Glomerular endothelial cell (primary cell): ENCODE measurements around the gene ASMTL. TPM values are rescaled to one million over a fixed set of nuclear protein-coding genes. Genes with fewer than 3 reads are reported as not detected.
"Not testable (repeated sequence)": the region's sequence is repeated elsewhere in the genome, so short reads cannot be mapped to it uniquely, and the experiment has no call there.

Experiments
- DNase-seq: peaks from one replicate; pipeline ENCODE4 v3.0.0-alpha.2; 2011; ENCODE audit warnings: low read depth, low spot score; ENCODE audit errors: extremely low read depth
- total RNA-seq: library from RNA; depleted of rRNA; stranded (reverse); fragments of >200 nt; gene quantifications from 2 replicates; pipeline ENCODE4 v1.2.3, GENCODE V29; 2015

Gene ASMTL
- total RNA-seq, 1 donor from 2014 or later, result 37.2 TPM

DNA sequence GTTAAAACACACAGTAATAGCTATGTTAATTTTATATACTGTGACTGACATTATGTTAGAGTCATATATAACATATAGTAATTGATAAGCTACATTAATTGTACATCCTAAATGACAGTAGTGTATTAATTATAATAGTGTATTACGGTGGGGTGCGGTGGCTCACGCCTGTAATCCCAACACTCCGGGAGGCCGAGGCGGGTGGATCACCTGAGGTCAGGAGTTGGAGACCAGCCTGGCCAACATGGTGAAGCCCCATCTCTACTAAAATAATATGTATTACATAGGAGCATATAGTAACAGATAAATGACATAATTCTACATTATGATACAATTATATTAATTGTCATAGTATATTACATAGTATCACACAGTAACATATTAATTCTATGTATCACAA lies 12.2 kb downstream of the ASMTL start:
- DNase-seq, result no peak

DNA sequence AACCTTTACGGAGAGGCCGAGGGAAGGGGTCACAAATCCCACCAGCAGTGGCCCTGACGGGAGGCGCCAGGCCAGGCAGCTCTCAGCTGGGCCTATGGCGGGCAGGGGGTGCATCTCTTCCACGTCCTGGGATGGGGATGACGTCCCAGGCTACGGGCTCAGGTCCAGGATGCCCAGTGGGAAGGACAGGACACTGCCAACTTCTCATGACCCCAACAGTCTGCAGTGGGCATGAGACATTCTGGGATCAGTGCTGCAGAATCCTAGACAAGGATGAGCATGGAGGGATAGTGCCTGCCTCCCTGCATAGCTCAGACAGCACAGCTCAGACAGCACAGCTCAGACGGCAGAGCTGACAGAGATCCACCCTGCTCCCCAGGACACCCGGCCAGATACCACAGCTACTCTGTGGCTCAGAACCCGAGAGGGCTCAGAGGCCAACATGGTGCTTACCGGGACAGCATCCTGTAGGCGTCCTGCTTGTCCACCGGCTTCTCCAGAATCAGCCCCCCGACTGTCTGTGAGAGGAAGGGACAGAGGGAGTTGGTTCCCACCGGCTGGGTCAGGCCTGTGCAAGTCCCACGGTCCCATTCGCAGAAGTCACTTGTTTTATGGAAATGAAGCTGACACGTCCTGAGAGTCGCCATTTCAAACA lies 17.3 kb downstream of the ASMTL start:
- DNase-seq, result no peak

DNA sequence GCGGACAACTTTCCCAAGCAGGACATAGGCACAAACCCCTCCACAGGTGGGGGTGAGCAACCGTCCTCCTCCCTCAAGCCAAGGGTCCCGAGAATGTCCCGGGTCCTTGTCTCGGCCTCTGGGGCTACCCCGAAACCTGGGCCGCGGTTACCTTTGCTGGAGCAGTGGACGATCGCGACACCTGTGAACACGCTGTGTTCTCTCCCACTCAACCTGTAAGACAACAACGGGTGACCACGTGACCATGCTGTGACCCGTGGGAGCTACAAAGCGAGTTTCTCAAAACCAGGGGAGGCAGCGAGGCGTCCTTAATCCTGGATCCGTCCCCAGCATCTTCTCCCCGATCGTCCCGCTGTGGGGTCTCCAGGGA lies 17.9 kb downstream of the ASMTL start:
- no peak for DNase-seq

DNA sequence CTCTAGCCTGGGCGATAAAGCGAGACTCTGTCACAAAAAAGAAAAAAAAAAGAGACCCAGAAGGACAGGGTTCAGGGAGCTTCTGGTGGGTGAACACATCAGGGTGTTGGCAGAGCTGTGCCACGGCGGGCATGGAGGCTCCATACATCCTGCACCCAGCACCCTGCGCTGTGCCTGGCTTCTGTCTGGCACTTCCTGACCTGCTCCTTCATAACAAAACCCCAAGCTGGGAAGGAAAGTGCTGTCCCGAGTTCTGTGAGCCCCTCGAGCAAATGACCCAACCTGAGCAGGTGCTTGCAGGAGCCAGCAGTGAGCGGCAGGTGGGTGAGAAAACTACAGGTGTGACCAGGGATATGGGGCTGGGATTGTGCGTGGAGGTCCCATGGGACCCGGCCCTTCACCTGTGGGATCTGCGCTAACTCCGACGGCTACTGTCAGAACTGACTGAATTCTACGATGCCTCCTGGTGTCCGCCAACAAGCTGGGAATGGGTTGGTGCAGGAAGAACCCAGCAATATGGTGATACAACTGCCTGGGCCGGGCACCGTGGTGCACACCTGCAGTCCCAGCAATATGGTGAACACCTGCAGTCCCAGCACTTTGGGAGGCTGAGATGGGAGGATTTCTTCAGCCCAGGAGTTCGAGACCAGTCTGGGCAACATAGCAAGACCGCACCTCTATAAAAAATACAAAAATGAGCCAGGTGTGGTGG lies 18.9 kb downstream of the ASMTL start:
- DNase-seq, result no peak

DNA sequence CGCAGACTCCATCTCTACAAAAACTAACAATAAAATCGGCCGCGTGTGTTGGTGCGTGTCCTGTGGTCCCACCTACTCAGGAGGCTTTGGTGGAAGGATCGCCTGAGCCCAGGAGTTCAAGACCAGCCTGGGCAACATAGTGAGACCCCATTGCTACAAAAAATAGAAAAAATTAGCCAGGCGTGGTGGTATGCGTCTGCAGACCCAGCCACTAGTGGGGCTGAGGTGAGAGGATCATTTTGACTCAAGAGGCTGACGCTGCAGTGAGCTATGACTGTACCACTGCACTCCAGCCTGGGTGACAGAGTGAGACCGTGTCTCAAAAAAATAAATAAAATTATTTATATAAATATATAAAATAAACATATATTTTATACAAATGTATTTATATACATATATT lies 22.3 kb downstream of the ASMTL start:
- DNase-seq, result no peak

DNA sequence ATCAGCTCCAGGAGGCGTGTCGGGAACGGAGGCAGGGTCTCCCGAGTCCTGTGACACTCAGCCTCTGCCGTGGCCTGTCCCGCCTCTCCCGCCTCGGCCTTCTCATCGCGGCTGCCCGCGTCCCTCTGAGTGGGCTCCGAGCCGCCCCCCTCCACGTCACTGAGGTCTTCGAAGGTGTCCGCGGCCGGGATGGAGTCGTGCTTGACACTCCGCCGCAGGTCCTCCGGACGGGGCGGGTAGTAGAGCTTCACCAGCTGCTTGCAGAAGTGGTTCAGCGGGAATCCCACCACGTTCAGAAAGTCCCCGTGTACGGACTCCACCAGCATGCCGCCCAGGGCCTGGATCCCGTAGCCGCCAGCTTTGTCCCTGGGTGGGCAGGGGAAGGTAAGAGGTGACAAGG lies 25.0 kb downstream of the ASMTL start:
- DNase-seq, result no peak

DNA sequence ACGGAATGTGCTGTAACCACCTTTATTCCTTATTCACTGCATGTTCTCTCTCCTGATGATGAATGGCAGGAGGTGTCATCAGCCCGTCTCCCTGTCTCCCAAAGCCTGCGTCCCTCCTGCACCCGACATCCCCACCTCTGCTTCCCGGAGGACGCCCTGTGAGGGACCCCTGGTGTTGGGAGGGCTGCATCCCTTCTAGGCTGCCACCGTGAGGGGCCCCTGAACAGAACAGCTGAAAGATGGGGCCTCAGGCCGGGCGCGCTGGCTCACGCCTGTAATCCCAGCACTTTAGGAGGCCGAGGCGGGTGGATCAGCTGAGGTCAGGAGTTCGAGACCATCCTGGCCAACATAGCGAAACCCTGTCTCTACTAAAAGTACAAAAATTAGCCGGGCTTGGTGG lies 26.4 kb downstream of the ASMTL start:
- not testable (repeated sequence) for DNase-seq

DNA sequence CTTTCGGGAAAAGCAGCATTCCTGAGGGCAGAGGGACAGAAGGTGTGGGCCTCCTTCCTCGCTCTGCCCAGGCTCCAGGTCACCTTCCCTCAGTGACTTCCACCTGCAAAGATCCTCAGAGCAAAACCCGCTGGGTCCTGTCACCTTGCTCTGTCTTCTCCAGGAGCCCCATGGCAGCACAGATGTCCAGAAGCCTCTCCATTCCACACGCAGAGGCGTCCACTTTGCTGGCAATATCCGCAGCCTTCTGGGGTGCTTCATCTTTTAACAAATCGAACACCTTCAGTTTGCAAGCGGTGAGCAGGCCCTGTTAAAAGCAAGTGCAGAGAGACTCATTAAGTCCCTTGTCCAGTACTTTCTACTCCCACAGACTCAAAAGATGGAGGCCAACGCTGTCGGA lies 27.3 kb downstream of the ASMTL start:
- no peak for DNase-seq

DNA sequence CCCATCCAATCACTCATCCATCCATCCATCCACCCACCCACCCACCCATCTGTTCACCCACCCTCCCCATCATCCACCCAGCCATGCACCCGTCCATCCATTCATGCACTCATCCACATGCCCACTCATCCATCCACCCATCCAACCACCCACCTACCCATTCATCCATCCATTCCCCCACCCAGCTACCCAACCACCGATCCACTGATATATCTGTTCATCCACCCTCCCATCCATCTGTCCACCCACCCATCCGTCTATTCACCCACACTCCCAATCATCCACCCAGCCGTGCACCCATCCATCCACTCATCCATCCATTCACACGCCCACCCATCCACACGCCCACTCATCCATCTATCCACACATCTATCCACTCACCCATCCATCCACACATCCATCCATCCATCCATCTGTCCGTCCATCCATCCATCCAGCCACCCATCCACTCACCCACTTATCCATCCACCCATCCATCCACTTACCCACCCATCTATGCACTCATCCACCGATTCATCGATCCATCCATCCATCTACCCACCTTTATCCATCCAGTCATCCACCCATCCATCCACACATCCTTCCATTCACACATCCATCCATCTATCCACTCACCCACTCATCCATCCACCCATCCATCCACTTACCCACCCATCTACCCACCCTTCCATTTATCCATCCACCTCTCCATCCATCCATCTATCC lies 28.4 kb downstream of the ASMTL start:
- DNase-seq, result no peak

DNA sequence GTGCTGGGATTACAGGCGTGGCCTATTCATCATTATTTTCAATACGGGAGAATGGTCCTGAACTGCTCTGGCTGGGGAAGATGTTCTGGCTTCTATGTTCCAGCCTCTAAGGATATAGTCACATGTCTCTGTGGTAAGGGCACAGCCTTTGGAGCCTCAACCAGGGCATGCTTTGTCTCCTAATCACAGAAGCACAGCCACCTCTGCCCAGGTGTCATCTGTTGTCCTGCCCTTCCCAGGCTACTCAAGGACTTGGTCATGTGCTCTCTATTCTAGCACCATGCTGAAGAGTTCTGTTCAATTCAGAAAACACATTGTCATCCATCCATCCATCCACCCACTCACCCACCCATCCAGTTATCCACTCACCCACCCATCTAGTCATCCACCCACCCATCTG lies 29.5 kb downstream of the ASMTL start:
- DNase-seq, result no peak

DNA sequence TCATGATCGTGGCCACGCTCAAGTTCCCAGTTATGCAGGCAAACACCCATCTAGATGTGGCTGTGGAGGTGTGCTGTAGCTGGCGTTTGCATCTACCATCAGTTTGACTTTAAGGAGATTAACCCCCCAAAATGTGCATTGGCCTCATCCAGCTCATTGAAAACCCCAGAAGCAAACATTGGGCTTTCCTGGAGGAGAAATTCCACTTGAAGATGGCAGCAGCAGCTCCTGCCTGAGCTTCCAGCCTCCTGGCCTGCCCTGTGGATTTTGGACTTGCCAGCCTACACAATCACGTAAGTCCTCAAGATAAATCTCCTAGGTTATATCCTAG lies 30.6 kb downstream of the ASMTL start:
- no peak for DNase-seq

DNA sequence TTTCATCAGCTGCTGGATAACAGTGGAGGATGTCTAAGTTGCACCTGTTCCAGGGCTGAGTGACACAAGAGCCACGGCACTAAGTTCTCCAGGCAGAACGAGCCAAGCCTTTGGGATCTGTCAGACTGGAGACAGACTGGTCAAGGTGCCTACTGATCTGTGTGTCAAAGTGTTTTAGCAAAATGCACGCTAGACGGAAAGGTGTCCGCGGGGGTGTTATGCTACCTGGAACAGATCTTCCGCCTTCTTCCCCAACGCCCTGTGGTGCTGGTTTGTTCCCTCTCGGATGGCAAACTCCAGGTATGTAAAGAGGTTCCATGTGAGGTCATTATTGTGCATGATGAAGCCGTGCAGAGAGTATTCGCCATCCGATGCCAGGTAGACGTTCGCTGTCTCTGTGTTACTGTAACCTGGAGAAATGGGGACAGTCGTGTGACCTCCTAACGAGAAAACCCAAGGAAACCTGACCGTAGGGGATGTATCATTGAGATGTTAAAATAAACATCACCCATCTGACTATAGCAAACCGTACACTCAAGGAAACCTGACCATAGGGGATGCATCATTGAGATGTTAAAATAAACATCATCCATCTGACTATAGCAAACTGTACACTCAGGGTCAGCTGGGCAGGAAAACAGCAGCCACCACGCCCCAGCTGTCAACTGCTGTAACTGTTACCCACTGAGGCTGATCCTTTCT lies 31.1 kb downstream of the ASMTL start:
- no peak for DNase-seq

DNA sequence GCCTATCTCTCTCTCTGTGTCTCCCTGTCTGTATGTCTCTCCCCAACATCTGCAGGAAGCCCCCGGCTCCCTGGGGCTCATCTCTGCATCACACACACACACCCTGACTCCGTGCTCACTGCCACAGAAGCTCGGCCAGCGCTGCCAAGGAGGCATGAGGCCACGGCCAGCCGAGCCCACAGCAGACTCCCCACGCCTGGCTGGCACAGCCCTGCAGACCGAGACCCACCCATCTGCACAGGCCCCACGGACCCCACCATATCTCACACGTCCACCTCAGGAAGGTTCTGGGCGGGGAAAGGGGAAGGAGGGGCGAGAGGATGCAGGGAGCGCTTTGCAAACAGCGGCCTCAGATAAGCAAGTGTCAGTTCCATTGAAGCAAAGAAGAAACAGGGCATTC lies 32.3 kb downstream of the ASMTL start:
- no peak for DNase-seq

DNA sequence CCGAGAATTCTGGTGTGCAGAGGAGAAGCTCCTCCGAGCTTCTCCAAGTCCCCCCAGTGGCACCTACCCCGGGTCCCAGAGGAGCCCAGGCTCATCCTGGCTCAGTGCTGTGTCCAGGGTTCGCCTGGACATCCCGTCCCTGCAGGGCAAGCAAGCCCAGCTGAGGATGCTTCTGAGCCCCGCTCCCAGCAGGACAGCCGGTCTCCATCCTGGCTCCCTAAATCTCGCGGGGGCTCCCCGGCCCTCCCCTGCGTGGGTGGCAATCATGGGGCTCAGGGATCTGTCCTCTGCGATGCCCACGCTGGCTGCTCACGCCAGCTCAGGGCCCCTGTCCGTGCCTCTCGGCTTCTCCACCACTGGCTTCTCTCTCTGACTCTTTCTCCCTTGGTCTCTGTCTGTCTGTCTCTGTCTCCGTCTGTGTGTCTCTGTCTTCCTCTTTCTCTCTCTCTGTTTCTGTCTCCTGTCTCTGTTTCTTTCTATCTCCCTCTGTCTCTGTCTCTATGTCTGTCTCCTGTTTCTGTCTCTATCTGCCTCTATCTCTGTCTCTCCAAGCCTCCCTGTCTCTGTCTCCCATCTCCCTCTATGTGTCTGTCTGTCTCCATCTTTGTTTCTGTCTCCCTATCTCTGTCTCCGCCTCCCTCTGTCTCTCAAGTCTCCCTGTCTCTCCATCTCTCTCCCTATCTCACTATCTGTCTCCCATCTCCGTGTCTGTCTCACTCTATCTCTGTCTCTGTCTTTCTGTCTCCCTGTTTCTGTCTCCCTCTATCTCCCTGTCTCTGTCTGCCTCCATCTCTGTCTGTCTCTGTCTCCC lies 33.0 kb downstream of the ASMTL start:
- DNase-seq, result no peak

DNA sequence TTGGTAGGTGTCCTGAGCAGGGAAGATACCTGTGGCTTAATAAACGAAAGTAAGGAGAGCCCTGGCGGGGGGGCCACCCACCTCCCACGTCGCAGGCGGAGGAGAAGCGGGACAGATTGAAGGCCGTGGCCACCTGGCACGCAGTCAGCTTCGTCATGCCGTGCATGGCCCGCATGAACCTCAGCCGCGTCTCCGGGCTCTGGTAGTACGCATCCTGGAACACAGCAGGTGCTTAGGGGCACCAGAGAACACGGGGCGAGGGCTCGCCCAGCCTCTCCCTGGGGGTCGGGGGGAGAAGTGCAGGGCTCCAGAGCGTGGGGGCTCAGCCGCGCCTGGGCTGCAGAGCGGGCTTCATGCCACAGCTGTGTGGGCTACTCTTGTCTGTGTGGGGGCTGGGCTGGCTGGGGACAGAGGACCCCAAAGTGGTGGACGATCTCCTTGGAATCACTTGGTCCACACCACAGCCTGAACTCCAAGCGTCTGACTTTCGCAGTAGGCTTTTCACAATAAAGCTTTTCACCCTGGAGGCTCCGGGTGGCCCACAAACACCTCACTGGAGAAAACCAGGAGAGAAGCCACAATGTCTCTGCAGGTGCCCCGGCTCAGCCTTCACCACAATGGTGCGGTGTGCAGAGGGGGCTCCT lies 33.7 kb downstream of the ASMTL start:
- no peak for DNase-seq

DNA sequence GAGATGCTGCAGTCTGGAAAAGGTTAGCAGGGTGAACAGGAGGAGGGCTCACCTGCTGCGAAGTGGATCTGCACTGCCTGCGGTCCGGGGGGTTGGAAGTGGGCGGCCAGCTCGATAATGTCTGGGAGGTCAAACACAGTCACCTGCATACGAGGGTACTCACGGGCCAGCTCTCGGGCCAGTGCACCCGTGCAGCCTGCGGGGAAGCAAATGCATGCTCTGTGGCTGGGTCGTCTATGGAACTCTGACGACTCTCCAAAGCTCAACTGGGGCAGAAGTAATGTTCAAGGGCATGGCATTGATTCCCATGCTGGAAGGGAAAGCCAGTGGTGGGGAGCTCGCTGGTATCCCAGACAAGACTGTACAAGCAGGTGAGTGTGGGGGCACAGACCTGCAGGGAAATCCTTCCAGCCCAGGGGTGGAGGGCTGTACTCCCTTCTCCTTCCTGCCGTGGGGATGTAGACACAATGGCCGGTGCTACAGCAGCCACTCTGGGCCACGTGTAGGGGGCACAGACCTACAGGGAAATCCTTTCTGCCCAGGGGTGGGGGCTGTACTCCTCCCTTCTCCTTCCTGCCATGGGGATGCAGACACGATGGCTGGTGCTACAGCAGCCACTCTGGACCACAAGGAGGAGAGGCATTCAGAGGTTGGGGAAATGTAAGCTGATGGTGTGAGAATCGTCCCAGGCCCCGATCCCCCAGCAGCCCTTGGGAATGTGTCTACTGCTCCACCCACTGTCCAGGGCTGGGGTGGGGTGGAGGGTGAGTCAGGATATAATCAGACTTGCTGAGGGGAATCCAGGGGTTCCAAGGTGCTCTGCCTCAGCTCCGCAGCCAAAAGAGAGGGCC lies 34.6 kb downstream of the ASMTL start:
- DNase-seq, result no peak

DNA sequence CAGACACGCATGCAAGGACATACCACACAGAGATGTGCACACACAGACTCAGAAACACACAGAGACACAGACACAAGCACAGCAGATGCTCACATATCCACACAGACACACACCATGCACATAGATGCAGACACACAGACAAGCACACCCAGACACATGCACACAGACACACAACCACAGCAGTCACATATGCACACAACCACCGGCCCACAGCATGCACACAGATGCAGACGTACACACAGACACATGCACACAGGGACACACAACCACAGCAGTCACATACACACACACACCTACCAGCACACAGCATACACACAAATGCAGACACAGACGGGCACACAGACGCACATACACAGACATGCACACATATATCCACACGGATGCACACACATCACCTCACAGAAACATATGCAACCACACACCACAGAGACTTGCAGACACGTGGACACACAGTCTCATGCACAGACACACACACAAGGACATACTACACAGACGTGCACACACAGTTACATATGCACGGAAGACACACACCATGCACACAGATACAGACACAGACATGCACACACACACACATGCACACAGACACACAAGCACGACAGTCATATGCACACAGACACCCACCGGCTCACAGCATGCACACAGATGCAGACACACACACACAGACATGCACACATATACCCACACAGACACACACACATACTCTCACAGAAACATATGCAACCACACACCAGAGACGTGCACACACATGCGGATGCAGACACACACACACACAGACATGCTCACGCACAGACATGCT lies 35.5 kb downstream of the ASMTL start:
- no peak for DNase-seq

DNA sequence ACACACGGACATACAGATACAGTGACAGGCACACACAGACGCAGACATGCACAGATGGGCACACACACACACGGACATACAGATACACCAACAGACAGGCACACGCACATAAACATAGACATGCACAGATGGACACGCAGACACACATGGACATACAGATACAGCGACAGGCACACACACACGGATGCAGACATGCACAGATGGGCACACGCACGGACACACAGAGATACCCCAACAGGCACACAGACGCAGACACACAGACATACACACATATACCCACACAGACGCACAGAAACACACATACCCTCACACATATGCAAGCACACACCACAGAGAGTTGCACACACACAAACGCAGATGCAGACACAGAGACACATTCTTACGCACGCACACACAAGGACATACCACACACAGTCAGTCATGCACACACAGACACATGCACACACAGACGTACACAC lies 36.4 kb downstream of the ASMTL start:
- no peak for DNase-seq
